Gastrocnemius medialis (tissue), 4 donors: ENCODE results near the gene ENOPH1. TPM values are rescaled to one million over a fixed set of nuclear protein-coding genes. Genes with fewer than 3 reads are reported as not detected.
"Not testable (repeated sequence)": the region's sequence is repeated elsewhere in the genome, so short reads cannot be mapped to it uniquely, and the experiment has no call there.

Experiments
- ATAC-seq, 2 donors: fragments of 150-250 bp; one replicate each; pipeline ENCODE4 v1.9.1; 2016
- DNase-seq, 2 donors: peaks; one replicate each; pipeline ENCODE4 v3.0.0-alpha.2; 2019
- H3K27ac ChIP-seq, 4 donors: fragments of 200-600 bp; sonication (generic); 1 replicate in 1 of 4; 2 replicates in 3 of 4; pipeline ENCODE4 v1.5.1; 2016 to 2018; ENCODE audit warnings: mild to moderate bottlenecking in 2 of 4, moderate library complexity in 1 of 4
- H3K27me3 ChIP-seq, 3 donors: fragments of 200-600 bp; sonication (generic) in 2 of 3; 1 replicate in 1 of 3; 2 replicates in 2 of 3; pipeline versions ENCODE4 v1.5.1 to v1.6.0; 2016 to 2019; ENCODE audit warnings: mild to moderate bottlenecking in 1 of 3, moderate library complexity in 1 of 3
- H3K36me3 ChIP-seq, 2 donors: fragments of 200-600 bp; sonication (generic) in 1 of 2; one replicate each; pipeline ENCODE4 v1.5.1; 2017 to 2018
- H3K4me1 ChIP-seq, 2 donors: fragments of 200-600 bp; sonication (generic) in 1 of 2; one replicate each; pipeline ENCODE4 v1.5.1; 2016 to 2017; ENCODE audit warnings: mild to moderate bottlenecking in 2 of 2
- H3K4me3 ChIP-seq, 4 donors: fragments of 200-600 bp; sonication (generic) in 3 of 4; 1 replicate in 1 of 4; 2 replicates in 3 of 4; pipeline ENCODE4 v1.5.1; 2016 to 2019; ENCODE audit warnings: mild to moderate bottlenecking in 2 of 4
- H3K9me3 ChIP-seq, 3 donors: fragments of 200-600 bp; sonication (generic) in 2 of 3; 1 replicate in 1 of 3; 2 replicates in 2 of 3; pipeline ENCODE4 v1.5.1; 2016 to 2019
- POLR2A ChIP-seq, 2 donors: fragments of 450-650 bp; IDR thresholded peaks; one replicate each; pipeline ENCODE4 v1.6.1; 2017; ENCODE audit warnings: antibody characterized with exemption in 2 of 2, mild to moderate bottlenecking in 2 of 2, moderate library complexity in 2 of 2
- in situ Hi-C, 4 donors: fragments of 200-750 bp; cut with MboI; loops; one replicate each; pipeline versions ENCODE4 v1.15.0 to v1.8.0; 2017; ENCODE audit warnings: low sequenced_read_pairs in 4 of 4
- intact Hi-C: fragments of 100-400 bp; cut with DNase I; formaldehyde crosslinking; loops from one replicate; pipeline ENCODE4 v1.15.1; 2023; ENCODE audit warnings: low total_unique reads
- total RNA-seq, 4 donors: library from RNA; depleted of rRNA; stranded (reverse); fragments of >200 nt; gene quantifications; one replicate each; pipeline versions ENCODE4 v1.1.0 to v1.2.3, GENCODE V29; 2016
- TF ChIP-seq, protein P1 (sequence below), 5 experiments: fragments of 450-650 bp in 3 of 5; fragments of 200-600 bp in 2 of 5; sonication (generic) in 2 of 5; IDR thresholded peaks in 4 of 5; conservative IDR thresholded peaks in 1 of 5; 1 replicate in 4 of 5; 2 replicates in 1 of 5; pipeline ENCODE4 v1.5.1; 2016 to 2019; ENCODE audit warnings: antibody characterized with exemption in 5 of 5, mild to moderate bottlenecking in 3 of 5, moderate library complexity in 3 of 5

ENOPH1 gene
- total RNA-seq, 4 donors from 2014 or later: 7.1 to 15.9 (median 14.8) TPM

DNA sequence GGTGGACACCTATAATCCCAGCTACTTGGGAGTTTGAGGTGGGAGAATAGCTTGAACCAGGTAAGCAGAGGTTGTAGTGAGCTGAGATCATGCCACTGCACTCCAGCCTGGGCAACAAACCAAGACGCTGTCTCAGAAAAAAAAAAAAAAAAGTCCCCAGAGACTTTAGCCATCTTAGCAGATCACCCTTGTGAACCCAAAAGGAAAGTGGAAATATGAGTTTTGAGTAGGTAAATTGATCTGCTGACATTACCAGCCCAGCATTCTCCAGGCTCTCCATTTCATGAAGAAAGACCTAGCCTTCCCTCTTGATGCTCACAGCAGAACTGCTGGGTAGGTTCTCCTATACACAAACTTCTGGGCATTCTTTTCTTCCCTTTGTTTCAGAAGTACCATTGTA, 32.1 kb upstream of the ENOPH1 start:
- in situ Hi-C loops (no loop called here), intact Hi-C loops (no loop called here)
- no peaks in the 10 kb centered on the region for H3K27me3 ChIP-seq
- H3K36me3 ChIP-seq: no peaks in the 10 kb centered on the region
- no peaks in the 10 kb centered on the region for H3K9me3 ChIP-seq
- H3K27ac ChIP-seq: no peak overlapping the region
- TF ChIP-seq POLR2A (IDR thresholded peaks at IDR 0.05): no peak
- TF ChIP-seq, protein P1, sequence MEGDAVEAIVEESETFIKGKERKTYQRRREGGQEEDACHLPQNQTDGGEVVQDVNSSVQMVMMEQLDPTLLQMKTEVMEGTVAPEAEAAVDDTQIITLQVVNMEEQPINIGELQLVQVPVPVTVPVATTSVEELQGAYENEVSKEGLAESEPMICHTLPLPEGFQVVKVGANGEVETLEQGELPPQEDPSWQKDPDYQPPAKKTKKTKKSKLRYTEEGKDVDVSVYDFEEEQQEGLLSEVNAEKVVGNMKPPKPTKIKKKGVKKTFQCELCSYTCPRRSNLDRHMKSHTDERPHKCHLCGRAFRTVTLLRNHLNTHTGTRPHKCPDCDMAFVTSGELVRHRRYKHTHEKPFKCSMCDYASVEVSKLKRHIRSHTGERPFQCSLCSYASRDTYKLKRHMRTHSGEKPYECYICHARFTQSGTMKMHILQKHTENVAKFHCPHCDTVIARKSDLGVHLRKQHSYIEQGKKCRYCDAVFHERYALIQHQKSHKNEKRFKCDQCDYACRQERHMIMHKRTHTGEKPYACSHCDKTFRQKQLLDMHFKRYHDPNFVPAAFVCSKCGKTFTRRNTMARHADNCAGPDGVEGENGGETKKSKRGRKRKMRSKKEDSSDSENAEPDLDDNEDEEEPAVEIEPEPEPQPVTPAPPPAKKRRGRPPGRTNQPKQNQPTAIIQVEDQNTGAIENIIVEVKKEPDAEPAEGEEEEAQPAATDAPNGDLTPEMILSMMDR (IDR thresholded peaks at IDR 0.05 in 4 of 5, conservative IDR thresholded peaks at IDR 0.05 in 1 of 5): no peak
- DNase-seq (no peak), ATAC-seq (no peak)
- H3K4me3 ChIP-seq: no peak overlapping the region
- no peaks in the 10 kb centered on the region for H3K4me1 ChIP-seq

DNA sequence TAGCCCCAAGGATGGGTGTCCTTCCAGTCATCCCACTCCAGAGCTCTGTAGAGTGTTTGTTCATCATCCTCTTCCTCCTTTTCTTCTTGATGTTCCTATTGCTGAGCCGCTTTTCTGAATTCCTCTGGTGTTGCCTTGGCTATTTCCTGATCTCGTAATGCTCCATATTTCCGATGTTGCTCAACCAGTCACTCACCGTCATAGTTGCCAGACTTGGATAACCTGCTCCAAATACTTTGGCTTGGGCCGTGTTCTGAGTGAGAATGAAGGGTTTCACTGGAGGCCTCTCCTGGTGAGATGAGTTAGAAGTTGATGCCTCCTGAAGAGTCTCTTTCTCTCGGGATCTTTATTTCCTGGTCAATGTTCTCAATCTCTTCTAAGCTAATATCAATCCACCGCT, 28.8 kb upstream of the ENOPH1 start:
- no peak overlapping the region for H3K4me3 ChIP-seq
- no peaks in the 10 kb centered on the region for H3K4me1 ChIP-seq
- H3K27me3 ChIP-seq: no peaks in the 10 kb centered on the region
- no peaks in the 10 kb centered on the region for H3K9me3 ChIP-seq
- in situ Hi-C loops (no loop called here), intact Hi-C loops (no loop called here)
- H3K36me3 ChIP-seq: no peaks in the 10 kb centered on the region
- DNase-seq: no peak
- ATAC-seq: no peak
- no peak for TF ChIP-seq POLR2A (IDR thresholded peaks at IDR 0.05)
- TF ChIP-seq, protein P1 (IDR thresholded peaks at IDR 0.05 in 4 of 5, conservative IDR thresholded peaks at IDR 0.05 in 1 of 5): no peak
- no peak overlapping the region for H3K27ac ChIP-seq

DNA sequence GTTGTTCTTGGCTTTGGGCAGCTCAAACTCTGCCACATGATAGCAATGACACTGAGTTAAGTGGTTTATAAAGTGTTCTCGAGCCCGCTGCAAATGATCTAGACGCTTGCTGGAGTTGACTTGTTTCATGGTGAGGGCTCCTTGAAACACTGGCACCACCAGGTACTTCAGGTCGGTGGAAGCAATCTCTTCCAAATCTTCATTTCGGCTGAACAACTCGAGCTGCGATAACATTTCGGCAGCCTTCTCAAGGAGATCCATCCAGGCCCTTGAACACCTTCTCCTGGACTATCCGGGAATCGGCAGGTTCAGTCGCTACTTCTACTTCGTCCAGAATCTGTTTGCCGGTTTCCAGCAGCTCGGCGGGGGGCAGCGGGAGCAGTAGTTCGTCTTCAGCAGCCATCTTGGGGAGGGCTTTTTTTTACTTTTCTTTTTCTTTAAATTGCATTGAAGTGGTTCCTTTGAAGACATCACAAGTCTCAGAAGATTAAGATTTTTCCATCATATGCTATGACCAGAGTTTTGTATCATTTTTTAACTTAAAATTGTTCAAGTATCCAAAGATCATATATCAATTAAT, 28.1 kb upstream of the ENOPH1 start:
- intact Hi-C loops (no loop called here), in situ Hi-C loops (no loop called here)
- Histone ChIP-seq H3K4me3 (no peak overlapping the region), H3K4me1 (no peaks in the 10 kb centered on the region), H3K9me3 (no peaks in the 10 kb centered on the region), H3K27me3 (no peaks in the 10 kb centered on the region), H3K36me3 (no peaks in the 10 kb centered on the region), H3K27ac (no peak overlapping the region)
- TF ChIP-seq, protein P1 (IDR thresholded peaks at IDR 0.05 in 4 of 5, conservative IDR thresholded peaks at IDR 0.05 in 1 of 5): no peak
- no peak for TF ChIP-seq POLR2A (IDR thresholded peaks at IDR 0.05)
- DNase-seq (no peak), ATAC-seq (no peak)

DNA sequence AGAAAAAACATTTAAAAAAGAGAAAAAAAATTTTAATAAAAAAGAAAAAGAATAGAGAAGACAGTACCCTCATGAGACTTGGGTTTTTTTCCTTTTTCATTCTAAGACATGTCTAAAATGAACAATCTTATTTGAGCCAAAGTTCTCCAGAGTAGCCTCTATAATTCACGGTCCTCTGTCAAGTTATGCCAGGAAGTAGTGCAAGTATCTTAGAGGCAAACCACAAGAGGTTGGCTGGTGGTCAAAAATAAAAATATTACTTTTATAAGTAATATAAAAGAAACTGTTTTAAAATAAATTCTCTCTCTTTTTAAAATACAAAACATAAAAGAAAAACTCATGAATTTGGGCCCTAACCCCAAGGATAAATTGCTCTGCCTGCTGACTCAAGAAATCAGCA, 26.7 kb upstream of the ENOPH1 start:
- no peaks in the 10 kb centered on the region for H3K36me3 ChIP-seq
- no peak for DNase-seq
- no peak for TF ChIP-seq POLR2A (IDR thresholded peaks at IDR 0.05)
- TF ChIP-seq, protein P1 (IDR thresholded peaks at IDR 0.05 in 4 of 5, conservative IDR thresholded peaks at IDR 0.05 in 1 of 5): no peak
- no peak overlapping the region for H3K27ac ChIP-seq
- no peaks in the 10 kb centered on the region for H3K4me1 ChIP-seq
- ATAC-seq: no peak
- H3K27me3 ChIP-seq: no peaks in the 10 kb centered on the region
- no peaks in the 10 kb centered on the region for H3K9me3 ChIP-seq
- intact Hi-C loops: no loop called here
- in situ Hi-C loops: no loop called here
- H3K4me3 ChIP-seq: no peak overlapping the region

DNA sequence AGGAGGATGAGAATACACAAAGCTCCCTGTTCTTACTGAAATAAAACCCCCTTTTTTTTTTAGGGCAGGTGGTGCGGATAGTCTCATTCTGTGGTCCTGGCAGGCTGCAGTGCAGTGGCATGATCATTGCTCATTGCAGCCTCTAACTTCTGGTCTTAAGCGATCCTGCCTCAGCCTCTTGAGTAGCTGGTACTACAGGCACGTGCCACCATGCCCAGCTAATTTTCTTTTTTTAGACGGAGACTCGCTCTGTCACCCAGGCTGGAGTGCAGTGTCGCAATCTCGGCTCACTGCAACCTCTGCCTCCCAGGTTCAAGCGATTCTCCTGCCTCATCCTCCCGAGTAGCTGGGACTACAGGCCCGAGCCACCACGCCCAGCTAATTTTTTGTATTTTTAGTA, 15.3 kb upstream of the ENOPH1 start:
- in situ Hi-C loops, DNase-seq, H3K9me3 ChIP-seq, H3K36me3 ChIP-seq, H3K4me3 ChIP-seq, H3K4me1 ChIP-seq, H3K27ac ChIP-seq, H3K27me3 ChIP-seq, ATAC-seq, intact Hi-C loops: not testable (repeated sequence)
